Testis (tissue), 3 donors: ENCODE data around the gene RFX2. TPM values are rescaled to one million over a fixed set of nuclear protein-coding genes. Genes with fewer than 3 reads are reported as not detected.

Source experiments
- DNase-seq: peaks from one replicate; pipeline ENCODE4 v3.0.0-alpha.2; 2019
- H3K27ac ChIP-seq, 2 donors: fragments of 200-600 bp; sonication (generic); one replicate each; pipeline ENCODE4 v1.5.1; 2019
- H3K27me3 ChIP-seq: fragments of 200-600 bp; sonication (generic); one replicate; pipeline ENCODE4 v1.5.1; 2019
- H3K36me3 ChIP-seq: fragments of 200-600 bp; sonication (generic); one replicate; pipeline ENCODE4 v1.5.1; 2017; ENCODE audit warnings: low read depth; ENCODE audit errors: missing control alignments
- H3K4me1 ChIP-seq: fragments of 200-600 bp; sonication (generic); one replicate; pipeline ENCODE4 v1.5.1; 2019
- H3K4me3 ChIP-seq, 2 donors: fragments of 200-600 bp; sonication (generic); one replicate each; pipeline ENCODE4 v1.5.1; 2017 to 2019
- H3K9me3 ChIP-seq: fragments of 200-600 bp; sonication (generic); one replicate; pipeline ENCODE4 v1.5.1; 2017
- POLR2A ChIP-seq: fragments of 450-650 bp; IDR thresholded peaks from one replicate; pipeline ENCODE4 v1.6.1; 2017; ENCODE audit warnings: antibody characterized with exemption, mild to moderate bottlenecking, moderate library complexity
- WGBS, 2 donors: methylation state at CpG; one replicate each; pipeline ENCODE4 v1.1.5; 2018; 5-methylcytosine and 5-hydroxymethylcytosine counted together
- intact Hi-C: fragments of 100-400 bp; cut with DNase I; formaldehyde crosslinking; loops from one replicate; pipeline ENCODE4 v1.15.1; 2023; ENCODE audit warnings: low total_unique reads
- polyA plus RNA-seq: library from polyadenylated mRNA; stranded (reverse); fragments of 350-450 nt; fragmentation: Illumina TruSeq; extraction: RNeasy Lipid Tissue Mini Kit (QIAGEN cat#74804); gene quantifications from one replicate; pipeline ENCODE4 v1.2.3, GENCODE V29; 2014; ENCODE audit warnings: low read depth, low replicate concordance; ENCODE audit not compliant: insufficient read depth
- total RNA-seq, 2 donors: library from RNA; depleted of rRNA; stranded (reverse); fragments of >200 nt; gene quantifications; one replicate each; pipeline ENCODE4 v1.2.3, GENCODE V29; 2016
- TF ChIP-seq, protein P1 (sequence below), 3 experiments: fragments of 450-650 bp in 2 of 3; fragments of 200-600 bp in 1 of 3; sonication (generic) in 1 of 3; IDR thresholded peaks; one replicate each; pipeline ENCODE4 v1.5.1; 2016 to 2019; ENCODE audit warnings: antibody characterized with exemption in 3 of 3, mild to moderate bottlenecking in 2 of 3, moderate library complexity in 1 of 3

Gene RFX2
- total and polyA plus RNA-seq, 3 donors from 2014 or later, result 92.9 to 197 (median 127) TPM

- peaks cover 26% of the 10 kb centered on the region for H3K4me1 ChIP-seq
- DNase-seq, result no peak
- no peaks in the 10 kb centered on the region for H3K9me3 ChIP-seq
- peak overlapping the region; percentile 86 to 87 for H3K4me3 ChIP-seq
- no peaks in the 10 kb centered on the region for H3K27me3 ChIP-seq
- peak overlapping the region; percentile 82 to 93 for H3K27ac ChIP-seq
- H3K36me3 ChIP-seq, result no peaks in the 10 kb centered on the region
- intact Hi-C loops, result no loop called here
- WGBS, 2 donors, result 42 to 44% methylated on average over 17 to 26 of the region's 33 CpGs
- TF ChIP-seq, protein P1, sequence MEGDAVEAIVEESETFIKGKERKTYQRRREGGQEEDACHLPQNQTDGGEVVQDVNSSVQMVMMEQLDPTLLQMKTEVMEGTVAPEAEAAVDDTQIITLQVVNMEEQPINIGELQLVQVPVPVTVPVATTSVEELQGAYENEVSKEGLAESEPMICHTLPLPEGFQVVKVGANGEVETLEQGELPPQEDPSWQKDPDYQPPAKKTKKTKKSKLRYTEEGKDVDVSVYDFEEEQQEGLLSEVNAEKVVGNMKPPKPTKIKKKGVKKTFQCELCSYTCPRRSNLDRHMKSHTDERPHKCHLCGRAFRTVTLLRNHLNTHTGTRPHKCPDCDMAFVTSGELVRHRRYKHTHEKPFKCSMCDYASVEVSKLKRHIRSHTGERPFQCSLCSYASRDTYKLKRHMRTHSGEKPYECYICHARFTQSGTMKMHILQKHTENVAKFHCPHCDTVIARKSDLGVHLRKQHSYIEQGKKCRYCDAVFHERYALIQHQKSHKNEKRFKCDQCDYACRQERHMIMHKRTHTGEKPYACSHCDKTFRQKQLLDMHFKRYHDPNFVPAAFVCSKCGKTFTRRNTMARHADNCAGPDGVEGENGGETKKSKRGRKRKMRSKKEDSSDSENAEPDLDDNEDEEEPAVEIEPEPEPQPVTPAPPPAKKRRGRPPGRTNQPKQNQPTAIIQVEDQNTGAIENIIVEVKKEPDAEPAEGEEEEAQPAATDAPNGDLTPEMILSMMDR (IDR thresholded peaks at IDR 0.05), result no peak
- TF ChIP-seq POLR2A, result no peak
Measured at GRCh38 chr19:5978606-5979552, 131.4 kb downstream of the RFX2 start.

DNA sequence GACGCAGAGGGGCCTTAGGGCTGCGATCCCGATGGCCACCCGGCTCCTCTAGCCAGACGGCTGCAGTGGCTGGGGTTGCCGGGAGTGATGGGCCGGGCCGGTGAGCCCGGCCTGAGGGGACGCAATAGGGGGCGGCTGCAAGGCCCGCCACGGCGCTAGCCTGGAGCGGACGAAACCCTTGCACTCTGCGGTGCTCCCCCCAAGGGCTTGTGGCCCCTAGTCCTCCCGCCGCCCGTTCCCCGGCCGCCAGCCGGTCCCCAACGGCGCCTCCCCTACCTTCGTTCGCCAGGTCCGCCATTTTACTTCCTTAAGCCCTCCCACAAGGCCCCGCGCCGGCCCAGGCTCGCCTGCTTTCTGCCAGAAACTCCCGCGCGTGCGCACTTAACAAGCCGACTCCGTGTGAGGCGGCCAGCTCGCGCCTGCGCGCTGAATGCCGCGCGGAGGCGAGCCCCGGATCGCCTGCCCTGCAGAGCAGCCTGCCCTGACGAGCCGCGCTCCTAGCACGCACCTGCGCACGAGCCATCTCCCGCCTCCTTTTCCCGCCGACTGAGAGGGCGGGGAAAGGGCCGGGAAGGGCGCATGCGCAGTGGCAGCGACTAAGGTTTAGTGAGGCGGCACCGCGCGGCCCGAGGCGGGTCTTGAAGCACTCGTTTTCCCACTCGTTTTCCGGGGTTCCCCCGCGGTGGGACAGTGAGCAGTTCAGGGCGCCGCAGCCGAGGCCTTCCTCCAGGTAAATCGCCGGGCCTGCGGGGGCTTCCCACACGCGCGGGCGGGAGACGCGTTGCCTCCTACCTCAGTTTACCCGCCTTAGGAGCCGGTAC, 132.3 kb downstream of the RFX2 start, which contains the start of gene RANBP3:
TSS of gene RANBP3 (minus strand) at position 356 of the 821 bp plus-strand sequence. CDS start at position 298, 58 bp downstream.
- H3K27ac ChIP-seq, result peak within 1 kb of the TSS; percentile 82 to 93
- H3K36me3 ChIP-seq, result no peaks in the 10 kb centered on the region
- peak within 1 kb of the TSS; percentile 86 to 87 for H3K4me3 ChIP-seq
- H3K27me3 ChIP-seq, result no peaks in the 10 kb centered on the region
- peak; percentile 98 for DNase-seq
- WGBS, 2 donors, result 1% methylated on average over 46 to 58 of the region's 88 CpGs
- H3K9me3 ChIP-seq, result no peaks in the 10 kb centered on the region
- intact Hi-C loops, result no loop called here
- TF ChIP-seq, protein P1 (IDR thresholded peaks at IDR 0.05), result peak in 1 of 3 experiments; percentile 9
- TF ChIP-seq POLR2A, result no peak
- H3K4me1 ChIP-seq, result peaks cover 19% of the 10 kb centered on the region

DNA sequence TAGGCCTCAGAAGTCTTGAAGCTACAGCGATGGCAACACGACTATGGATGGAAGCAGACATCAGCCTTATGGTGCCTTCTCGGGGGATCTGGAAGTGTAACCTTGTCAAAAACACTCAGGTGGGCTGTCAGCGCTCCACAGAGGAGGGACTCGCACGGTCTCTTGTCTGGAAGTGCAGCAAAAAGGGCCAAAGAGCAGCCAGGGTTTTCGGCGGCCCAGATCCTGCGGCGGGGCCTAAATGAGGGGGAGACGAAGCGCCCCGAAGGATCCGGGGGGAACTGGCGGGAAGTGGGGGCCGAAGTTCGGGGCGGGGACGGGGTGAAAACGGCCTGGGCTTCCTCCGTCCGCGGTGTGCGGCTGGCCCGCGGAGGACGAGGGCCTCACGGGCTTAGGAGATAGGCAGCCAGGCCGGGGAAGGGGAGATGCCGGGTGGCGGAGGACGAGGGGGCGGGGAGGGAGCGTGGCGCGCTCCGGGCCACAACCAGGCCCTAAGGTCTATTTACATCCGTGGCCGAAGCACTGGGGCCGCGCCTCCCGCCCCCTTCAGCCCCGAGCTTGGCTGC, 133.0 kb downstream of the RFX2 start:
- Histone ChIP-seq H3K27me3 (no peaks in the 10 kb centered on the region), H3K9me3 (no peaks in the 10 kb centered on the region), H3K4me3 (peak overlapping the region; percentile 86 to 87), H3K27ac (peak overlapping the region; percentile 81 to 89), H3K36me3 (no peaks in the 10 kb centered on the region), H3K4me1 (peaks cover 19% of the 10 kb centered on the region)
- WGBS, 2 donors, result 0 to 1% methylated on average over 33 to 34 of the region's 43 CpGs
- no peak for TF ChIP-seq POLR2A
- TF ChIP-seq, protein P1 (IDR thresholded peaks at IDR 0.05), result no peak
- intact Hi-C loops, result no loop called here
- no peak for DNase-seq

DNA sequence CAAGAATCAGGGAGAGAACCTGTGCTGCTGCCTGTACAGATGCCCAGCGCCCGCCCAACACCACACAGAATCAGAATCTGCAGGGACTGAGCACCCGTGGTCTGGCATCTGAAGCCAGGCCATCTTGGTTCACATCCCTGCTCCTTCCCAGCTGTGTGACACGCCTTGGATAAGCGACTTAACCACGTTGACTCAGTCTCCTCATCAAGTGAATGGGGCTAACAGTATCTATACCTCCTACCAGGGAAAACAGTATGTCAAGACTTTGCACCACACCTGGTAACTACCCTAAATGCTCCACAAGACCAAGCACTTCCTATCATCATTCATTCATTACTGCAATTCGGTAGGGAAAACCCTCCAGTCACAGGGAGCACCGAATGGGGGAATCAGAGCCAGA, 133.5 kb downstream of the RFX2 start:
- H3K27me3 ChIP-seq, result no peaks in the 10 kb centered on the region
- no peak for DNase-seq
- intact Hi-C loops, result no loop called here
- no peak overlapping the region for H3K27ac ChIP-seq
- H3K4me3 ChIP-seq, result peak overlapping the region; percentile 86 to 87
- H3K4me1 ChIP-seq, result peaks cover 19% of the 10 kb centered on the region
- no peaks in the 10 kb centered on the region for H3K9me3 ChIP-seq
- TF ChIP-seq, protein P1 (IDR thresholded peaks at IDR 0.05), result no peak
- no peak for TF ChIP-seq POLR2A
- no peaks in the 10 kb centered on the region for H3K36me3 ChIP-seq
- WGBS, 2 donors, result 22 to 38% methylated on average over 8 of the region's 8 CpGs
